Glomerular endothelial cell (primary cell): ENCODE measurements around the gene RASAL1. TPM values are rescaled to one million over a fixed set of nuclear protein-coding genes. Genes with fewer than 3 reads are reported as not detected.

Experiments
- DNase-seq: peaks from one replicate; pipeline ENCODE4 v3.0.0-alpha.2; 2011; ENCODE audit warnings: low read depth, low spot score; ENCODE audit errors: extremely low read depth
- total RNA-seq: library from RNA; depleted of rRNA; stranded (reverse); fragments of >200 nt; gene quantifications from 2 replicates; pipeline ENCODE4 v1.2.3, GENCODE V29; 2015

Gene RASAL1
- total RNA-seq, 1 donor from 2014 or later, result not detected

- DNase-seq, result no peak
These were observed 36.2 kb downstream of the RASAL1 start for GRCh38 chr12:113099364-113099763.

- peak; percentile 16 for DNase-seq
These were observed 37.0 kb downstream of the RASAL1 start for GRCh38 chr12:113098441-113099028.

- no peak for DNase-seq
These were observed 37.7 kb downstream of the RASAL1 start for GRCh38 chr12:113097716-113098440.

GRCh38 chr12:113096675-113097461 is 38.7 kb downstream of the RASAL1 start:
- no peak for DNase-seq

DNA sequence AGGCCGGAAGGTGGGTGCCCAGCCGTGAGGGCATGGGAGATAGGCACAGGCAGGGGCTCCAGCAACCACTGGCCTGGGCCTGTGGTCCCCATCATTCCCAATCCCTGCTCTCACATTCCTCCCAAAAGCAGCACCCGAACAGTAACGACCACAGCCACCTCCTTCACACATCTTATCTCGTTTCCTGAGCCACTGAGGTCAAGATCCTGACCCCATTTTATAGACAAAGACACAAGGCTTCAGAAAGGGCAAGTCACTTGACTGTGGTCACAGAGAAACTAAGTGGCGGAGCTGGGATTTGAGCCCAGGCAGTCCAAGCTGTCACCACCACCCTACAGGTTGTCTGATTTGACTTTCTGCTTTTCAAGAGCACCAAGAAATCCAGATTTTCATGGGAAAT is 40.2 kb downstream of the RASAL1 start:
- no peak for DNase-seq

DNA sequence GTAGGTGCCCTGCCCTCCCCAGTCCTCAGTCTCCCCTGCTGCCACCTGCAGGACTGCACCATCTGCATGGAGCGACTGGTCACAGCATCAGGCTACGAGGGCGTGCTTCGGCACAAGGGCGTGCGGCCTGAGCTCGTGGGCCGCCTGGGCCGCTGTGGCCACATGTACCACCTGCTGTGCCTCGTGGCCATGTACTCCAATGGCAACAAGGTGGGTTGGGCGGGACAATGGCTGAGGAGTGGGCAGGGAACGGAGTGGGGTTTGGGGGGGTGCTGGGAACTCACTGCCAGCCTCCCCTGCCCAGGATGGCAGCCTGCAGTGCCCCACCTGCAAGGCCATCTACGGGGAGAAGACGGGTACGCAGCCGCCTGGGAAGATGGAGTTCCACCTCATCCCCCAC is 40.8 kb downstream of the RASAL1 start:
- DNase-seq, result no peak

DNA sequence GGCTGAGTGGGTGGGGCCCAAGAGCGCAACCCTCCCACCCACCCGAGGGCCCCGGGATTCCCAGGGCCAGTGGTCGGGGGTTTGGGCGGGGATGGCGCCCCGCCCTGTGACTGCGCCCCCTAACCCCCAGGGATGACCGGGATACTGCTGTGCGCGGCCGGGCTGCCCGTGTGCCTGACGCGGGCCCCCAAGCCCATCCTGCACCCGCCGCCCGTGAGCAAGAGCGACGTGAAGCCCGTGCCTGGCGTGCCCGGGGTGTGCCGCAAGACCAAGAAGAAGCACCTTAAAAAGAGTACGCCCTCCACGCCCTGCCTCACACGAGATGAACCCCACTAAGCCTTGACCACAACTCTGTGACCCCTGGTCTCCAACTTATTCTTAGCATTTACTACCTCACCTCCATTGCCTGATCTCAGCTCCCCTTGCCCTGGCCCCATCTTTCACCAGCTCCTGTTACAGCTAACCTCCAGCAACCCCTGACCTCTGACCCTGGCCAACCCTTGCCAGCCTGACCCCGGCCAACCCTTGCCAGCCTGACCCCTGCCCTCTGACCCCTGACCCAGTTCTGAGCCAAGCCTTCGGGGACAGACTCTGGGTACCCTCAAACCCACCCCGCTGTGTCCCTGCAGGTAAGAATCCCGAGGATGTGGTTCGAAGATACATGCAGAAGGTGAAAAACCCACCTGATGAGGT is 42.0 kb downstream of the RASAL1 start:
- no peak for DNase-seq

- no peak for DNase-seq
These were observed 42.8 kb downstream of the RASAL1 start for GRCh38 chr12:113092607-113093408.

DNA sequence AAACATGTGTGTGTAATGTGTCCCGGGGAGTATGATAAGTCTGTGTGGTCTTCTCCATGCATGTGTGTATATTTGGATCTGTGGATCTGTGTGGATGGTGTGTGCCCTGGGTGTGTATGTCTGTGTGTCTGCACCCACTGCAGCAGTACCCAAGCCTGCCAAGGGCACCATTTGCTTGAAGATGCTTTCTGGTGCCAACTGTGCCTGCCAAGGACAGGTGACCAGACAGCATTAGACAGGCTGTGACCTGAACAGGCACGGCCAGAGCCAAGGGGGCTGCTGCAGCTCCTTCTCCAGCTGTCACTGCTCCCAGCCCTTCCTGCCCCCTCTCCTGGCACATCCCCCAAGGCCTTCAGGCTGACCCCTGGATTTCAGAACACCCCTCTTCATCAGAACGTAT is 44.1 kb downstream of the RASAL1 start:
- DNase-seq, result no peak

GRCh38 chr12:113090740-113091139 is 44.8 kb downstream of the RASAL1 start:
- DNase-seq, result no peak

- no peak for DNase-seq
These were observed 45.7 kb downstream of the RASAL1 start for GRCh38 chr12:113089839-113090238.

DNA sequence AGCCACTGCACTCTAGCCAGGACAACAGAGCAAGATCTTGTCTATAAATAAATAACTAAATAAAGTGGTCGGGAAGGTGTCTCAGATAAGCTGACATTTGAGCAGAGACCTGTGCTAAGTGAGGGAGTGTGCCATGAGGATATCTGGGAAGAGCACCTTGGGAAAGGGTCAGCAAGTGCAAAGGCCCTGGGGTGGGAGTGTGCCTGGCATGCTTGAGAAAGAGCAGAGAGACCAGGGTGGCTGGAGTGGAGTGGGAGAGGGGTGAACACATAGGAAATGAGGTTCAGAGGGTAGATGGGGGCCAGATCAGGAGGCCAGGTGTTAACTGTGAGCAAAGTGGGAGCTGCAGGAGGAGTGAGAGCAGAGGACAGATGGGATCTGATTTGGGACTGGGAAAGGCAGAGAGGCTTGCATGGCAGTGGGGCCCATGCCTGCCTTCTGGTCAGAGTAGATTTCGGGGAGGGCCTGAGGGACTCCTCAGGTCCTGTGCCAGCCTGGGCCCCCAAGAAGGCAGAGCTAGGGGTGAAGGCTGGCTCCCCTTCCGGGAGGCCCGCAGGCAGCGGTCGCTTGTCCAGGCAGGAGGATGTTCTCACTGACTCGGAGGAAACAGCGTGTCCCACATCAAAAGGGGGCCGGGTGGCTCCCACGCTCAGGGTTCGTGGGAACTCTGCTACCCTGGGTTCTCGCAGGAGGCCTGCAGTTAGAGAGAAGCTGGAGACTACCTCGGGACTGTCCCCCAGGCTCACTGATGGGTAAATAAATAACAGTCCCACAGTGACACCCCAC is 46.4 kb downstream of the RASAL1 start:
- DNase-seq, result no peak

- no peak for DNase-seq
These were observed 47.5 kb downstream of the RASAL1 start for GRCh38 chr12:113088037-113088436.

- DNase-seq, result no peak
These were observed 48.4 kb downstream of the RASAL1 start for GRCh38 chr12:113087193-113087592.

- no peak for DNase-seq
These were observed 49.1 kb downstream of the RASAL1 start for GRCh38 chr12:113086249-113087164.

DNA sequence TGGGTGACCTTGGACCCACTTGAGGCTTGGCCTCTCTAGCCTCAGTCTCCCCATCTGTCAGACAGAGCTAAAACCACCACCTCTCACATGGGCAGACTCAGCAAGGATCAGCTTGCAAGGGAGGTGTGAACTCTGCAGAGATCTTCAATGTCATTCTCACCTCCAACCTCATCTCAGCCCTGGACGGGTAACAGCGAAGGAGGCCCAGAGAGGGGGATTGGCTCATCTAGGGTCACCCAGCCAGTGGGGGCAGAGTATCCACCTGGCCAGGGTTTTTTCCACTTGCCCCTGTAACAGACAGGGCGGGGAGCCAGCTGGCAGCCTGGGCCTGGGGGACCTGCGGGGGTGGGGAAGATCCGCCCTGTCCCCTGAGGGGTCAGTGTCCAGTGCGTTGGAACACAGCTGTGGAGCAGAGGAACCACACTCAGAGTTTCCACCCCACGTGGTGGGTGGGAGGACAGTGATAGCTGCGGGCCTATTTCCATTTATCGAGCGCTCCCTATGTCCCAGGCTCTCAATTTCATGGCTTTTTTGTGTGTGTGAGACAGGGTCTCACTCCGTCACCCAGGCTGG is 51.6 kb downstream of the RASAL1 start:
- no peak for DNase-seq

GRCh38 chr12:113082486-113083148 is 52.9 kb downstream of the RASAL1 start:
- DNase-seq, result no peak

- DNase-seq, result no peak
These were observed 53.7 kb downstream of the RASAL1 start for GRCh38 chr12:113081873-113082272.
